NCI-H187 treated with DMSO at 0.1 percent for 48 hours (cell line): ENCODE data around the gene SHPK.

Experiments
- DNase-seq: peaks from one replicate; lab custom pipeline; 2025; lab: John Stamatoyannopoulos, UW

SHPK gene

GRCh38 chr17:3626831-3627768 is 8.9 kb downstream of the SHPK start:
- DNase-seq: no peak

- DNase-seq: no peak
Measured at GRCh38 chr17:3622977-3623594, 13.0 kb downstream of the SHPK start.

DNA sequence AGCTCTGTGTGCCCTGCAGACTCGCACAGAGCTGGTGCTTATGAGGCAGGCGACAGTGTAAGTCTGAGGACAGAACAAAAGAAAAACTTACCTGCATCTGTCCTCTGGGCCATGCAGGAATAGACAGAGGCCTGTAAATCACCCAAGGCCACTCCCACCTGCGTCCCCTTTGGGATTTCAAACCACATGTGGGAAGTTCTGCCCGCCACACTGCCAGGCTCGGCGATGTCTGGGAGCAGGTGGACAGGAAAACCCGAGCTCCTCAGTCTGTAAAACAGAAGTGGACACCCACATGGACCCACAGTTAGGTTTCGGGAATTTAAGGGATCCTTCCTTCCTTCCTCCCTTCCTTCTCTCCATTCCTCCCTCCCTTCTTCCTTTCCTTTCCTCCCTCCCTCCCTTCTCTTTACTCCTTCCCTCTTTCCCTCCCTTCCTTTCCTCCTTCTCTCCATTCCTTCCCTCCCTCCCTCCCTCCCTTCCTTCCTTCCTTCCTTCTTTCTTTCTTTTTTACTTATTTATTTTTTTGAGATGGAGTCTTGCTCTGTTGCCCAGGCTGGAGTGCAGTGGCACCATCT is 14.8 kb downstream of the SHPK start:
- DNase-seq: no peak

DNA sequence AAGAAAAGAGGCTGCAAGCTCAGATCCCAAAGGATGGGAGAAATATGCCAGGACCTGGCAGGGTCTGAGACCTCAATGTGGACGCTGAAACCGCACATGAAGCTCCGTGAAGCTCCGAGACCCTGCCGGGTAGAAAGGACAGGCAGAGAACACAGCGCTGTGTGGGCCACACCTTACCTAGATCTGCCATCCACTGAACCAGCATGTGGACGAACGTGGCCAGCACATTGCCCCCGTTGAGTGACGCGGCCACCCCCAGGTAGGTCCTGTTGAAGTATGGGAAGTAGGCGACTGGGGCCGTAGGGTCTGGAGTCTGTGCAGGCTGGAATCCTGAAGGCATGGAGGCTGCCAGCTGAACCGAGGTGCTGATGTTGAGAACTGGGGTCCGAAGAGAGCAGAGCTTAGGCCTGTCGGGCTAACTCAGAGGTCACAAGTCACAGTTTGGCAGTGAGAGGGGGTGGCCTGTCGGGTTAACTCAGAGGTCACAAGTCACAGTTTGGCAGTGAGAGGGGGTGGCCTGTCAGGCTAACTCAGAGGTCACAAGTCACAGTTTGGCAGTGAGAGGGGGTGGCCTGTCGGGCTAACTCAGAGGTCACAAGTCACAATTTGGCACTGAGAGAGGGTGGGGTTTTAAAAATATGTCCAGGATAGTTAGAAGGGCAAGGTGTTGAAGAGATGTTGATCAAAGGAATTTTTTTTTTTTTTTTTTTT is 20.7 kb downstream of the SHPK start:
- no peak for DNase-seq

DNA sequence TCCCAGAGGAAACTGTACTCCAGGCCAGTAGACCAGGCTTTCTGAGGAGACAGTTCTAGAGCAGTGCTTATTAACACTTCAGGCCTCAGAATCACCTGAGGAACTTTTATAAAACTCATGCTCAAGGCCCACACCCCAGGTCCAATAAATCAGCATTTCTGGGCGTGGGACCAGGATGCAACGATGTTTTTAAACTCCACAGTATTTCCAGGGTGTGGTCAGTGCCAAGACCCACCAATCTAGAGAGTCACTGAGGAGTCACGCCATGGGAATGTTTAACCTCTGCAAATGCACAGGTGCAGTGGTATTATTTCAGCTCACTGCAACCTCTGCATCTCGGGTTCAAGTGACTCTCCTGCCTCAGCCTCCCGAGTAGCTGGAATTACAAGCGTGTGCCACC is 22.9 kb downstream of the SHPK start:
- no peak for DNase-seq

DNA sequence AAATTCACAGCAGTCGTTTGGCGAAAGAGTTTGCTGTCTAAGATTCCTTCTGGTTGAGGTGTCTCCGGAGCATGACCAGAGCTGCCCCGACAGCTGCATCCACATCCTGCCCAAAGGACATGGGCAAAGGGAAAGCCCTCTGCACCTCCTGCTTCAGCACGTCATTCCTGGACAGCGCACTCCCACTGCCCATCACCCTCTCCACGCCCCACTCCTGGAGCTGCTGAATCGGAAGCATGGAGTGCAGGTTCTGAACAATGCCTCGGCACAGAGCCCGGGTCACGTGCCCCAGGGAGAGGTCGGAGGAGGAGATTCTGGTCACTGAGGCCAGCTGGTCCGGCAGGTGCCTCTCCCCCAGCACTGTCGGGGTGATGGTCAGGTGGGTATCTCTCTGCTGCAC is 25.5 kb downstream of the SHPK start:
- DNase-seq: no peak

DNA sequence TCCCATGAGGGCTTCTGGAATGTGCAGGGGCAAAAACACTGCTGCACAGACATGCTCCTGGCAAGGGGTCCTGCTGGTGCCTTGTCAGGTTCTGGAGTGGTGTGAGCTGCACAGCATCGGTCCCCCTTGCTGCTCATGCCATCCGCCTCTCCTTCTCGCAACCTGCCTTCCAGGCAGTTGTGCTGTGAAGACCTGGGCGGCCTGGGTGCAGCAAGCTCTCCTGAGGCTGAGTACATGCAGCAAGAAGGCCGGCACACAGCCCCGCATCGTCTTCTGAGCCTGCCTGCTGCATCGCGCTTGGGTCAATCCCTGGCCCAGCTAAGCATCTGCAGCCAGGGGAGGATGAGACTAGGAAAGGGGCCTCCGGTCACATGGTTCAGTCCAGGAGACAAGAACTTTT is 26.4 kb downstream of the SHPK start:
- no peak for DNase-seq

- DNase-seq: no peak
Measured at GRCh38 chr17:3603870-3604259, 32.2 kb downstream of the SHPK start.

GRCh38 chr17:3603119-3603869 is 32.8 kb downstream of the SHPK start:
- DNase-seq: no peak

DNA sequence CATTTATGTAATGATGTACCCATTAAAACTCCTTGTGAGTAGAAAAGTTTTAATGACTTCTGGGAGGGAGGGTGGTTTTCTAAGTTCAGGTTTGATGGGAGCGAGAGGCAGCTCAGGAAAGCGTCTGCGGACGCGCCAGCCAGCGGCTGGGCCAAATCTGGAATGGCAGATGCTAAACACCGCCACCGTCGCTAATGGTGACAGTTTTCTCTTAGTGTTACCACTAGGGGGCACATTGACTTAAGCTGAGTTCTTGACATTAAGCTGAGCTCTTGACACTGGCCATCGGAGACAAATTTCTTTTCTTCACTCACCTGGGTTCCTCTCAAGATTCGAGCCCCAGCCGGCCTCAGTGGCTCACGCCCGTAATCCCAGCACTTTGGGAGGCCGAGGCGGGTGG is 33.6 kb downstream of the SHPK start:
- peak; percentile 34 for DNase-seq

DNA sequence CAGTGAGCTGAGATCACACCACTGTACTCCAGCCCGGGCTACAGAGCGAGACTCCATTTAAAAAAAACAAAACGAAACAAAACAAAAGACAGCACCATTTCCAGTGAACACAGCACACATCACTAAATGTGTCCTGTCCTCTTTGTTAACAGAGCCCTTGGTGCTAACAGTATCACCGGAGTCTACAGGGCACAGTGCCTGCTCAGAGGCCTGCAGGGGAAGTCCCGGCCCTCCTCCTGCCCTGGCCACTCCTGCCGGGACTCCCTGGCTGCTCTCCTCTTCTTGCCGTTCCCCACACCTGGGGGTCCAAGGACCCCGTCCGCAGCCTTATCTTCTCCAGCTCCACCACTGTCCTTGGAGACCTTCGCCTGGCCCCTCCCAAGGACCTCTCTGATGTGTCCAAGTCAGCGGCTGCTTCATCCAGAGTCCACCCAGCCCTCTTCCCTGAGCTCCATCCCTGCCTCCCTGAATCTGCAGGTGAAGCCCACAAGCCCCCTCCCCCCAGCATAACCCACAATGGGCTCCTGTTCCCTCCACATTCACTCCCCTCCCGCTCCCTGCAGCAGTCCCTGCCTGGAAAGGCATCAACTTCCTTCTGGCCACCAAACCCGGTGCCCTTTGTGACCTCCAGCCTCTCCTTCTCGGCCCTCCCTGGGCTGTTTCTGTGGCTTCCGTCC is 35.4 kb downstream of the SHPK start:
- DNase-seq: no peak

GRCh38 chr17:3598078-3598477 is 38.0 kb downstream of the SHPK start:
- no peak for DNase-seq

DNA sequence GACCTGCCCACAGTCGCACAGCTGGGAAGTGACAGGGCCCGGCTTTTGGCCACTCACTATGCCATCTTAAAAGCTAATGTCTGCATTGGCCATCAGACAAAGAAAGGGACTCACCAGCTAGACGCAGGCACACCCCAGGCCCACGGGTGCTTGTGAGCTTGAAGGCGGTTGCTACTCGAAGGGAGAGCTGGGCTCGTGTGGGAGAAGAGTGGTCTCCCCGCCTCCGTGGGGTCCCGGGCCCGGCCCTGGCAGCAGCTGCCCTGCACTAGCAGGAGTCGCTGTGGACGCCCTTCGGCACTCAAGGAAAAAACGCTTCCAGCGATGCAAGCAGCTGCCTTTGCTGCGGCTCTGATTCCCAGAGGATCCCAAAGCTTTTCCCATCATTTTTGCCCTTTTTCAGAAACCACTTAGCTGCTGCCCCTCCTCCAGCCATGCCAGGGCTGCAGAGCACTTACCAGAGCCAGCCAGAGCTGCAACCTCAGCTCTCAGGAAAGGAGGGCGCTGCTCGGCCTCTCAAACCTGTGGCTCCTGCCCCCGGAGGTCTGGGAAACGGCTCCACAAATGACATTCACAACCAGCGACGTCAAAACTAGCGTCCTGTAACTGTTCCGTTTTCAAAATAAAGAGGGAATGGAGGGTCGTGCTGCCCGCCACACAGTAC is 39.1 kb downstream of the SHPK start:
- no peak for DNase-seq

DNA sequence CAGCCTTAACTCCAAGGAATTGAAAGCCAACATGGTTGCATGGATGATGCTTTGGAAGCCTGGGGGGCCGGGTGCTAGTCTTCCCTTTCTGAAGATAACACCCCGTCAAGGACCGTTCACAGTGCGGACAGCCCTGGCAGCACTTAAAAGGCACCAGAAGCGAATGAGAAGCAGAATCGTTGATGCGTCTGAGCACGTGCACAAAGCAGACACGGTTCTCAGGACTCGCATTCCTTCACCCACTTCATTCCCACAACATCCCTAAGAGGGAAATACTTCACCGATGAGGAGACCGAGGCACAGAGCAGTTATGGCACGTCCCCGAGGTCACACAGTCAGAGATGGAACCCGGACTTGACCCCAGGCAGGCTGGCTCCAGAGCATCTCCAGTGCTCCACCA is 41.1 kb downstream of the SHPK start:
- DNase-seq: no peak

DNA sequence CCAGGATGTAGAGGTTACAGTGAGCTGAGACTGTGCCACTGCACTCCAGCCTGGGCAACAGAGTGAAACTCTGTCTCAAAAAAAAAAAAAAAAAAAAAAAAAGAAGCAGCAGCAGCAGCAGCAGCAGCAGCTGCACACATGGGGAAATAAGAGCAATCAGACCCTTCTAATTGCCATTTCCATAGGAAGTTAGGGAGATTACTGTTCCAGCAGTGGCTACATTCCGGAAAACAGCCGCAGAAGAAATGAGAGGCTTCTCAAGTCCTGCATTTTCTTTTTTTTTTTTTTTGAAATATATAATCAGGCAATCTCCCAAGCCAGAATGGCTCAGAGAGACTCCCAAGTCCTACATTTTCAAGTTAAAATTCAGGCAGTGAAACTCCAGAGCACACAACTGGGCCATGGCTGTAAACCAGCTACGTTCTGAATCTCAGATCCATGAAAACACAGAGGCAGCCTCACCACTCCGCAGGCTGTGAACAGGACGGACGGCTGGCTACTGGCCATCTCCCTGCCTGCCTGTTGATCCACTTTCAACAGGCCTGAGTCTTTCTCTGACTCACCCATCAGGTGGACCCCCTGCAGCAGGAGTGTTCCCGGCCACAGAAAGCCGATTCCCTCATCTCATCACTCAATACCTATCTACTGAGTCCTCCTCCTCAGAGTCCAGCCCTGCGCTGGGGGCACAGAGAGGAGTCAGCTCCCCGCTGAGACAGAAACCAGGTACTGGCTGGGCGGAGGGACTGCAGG is 41.8 kb downstream of the SHPK start:
- no peak for DNase-seq

DNA sequence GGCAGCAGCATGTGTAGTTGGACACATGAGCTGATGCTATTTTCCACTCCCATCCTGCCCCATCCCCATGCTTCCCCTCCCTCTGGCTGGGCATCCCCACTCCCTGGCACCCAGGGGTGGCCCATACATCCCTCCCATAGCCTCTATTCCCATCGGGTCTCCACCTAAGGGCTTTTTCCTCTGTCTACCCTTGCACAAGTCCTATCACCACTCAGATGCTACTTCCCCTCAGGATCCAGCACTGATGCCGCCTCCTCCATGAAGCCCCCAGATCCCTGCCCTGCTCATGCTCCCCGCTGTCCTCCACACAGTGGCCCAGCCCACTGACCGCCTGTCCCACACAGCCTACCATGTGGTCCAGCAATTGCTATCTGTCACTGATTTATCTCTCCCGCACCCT is 42.7 kb downstream of the SHPK start:
- DNase-seq: no peak

DNA sequence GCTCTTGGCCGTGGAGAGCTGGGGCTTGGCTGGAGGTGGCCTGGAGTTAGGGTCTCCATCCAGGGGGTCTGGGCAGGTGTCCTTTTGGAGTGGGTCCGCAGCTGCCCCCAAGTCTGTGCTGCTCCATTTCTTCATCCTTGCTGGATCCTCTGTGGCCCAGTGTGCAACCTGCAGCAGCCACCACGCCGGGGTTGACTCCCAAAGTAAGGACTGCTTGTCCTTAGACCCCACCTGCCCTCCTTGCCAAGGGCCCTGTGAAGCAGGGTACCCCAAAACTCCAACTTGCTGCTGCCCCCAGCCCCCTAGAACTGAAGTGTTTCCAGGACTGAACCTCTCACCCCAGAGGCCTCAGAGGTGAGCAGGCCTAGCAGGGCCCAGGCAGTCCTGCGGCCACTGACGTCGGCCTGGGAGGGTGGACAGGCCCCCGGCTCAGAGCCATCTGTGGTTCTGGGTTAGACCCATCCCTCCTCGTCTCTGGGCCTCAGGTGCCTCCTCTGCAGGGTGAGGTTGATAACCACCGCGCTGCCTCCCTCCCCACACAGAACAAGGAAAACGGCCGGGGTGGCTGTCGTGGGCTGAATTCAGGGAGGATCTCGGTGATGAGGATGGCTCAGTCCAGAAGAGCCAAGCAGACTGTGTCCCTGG is 43.7 kb downstream of the SHPK start:
- no peak for DNase-seq

DNA sequence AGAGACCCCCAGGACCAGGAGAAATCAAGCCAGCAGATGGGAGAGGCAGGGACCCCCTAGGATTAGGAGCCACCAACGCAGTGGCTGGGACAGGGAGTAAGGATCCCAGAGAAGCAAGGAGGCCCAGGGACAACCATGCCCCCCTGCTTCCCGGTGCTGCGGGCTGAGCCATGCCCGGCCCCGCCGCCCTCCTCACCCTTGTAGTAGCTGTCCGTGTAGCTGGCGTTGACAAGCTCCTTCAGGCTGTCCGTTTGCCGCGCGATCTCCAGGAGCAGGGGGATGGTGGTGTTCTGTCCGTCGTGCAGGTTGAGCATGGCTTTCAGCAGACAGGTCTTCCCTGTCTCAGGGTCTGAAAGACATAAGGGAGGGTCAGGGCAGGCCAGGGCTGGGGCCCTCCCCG is 45.3 kb downstream of the SHPK start:
- DNase-seq: no peak

DNA sequence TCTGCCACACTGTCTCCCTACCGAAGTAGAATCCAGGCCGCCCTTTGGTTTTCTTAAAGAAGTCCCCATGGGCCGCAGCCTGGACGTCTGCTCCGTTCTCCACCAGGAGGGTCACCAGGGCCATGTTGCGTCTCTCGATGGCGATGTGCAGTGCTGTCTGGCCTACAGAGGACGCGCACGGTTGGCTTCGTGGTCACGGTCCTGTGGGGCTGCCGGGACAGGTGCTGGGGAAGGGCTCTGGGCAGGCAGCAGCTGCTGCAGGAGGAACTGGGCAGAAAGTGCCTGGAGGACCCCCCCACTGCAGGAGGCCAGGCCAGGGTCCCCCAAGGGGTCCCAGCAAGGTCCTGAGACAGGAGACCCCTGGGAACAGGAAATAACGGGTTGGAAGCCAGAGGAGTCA is 45.8 kb downstream of the SHPK start:
- no peak for DNase-seq

DNA sequence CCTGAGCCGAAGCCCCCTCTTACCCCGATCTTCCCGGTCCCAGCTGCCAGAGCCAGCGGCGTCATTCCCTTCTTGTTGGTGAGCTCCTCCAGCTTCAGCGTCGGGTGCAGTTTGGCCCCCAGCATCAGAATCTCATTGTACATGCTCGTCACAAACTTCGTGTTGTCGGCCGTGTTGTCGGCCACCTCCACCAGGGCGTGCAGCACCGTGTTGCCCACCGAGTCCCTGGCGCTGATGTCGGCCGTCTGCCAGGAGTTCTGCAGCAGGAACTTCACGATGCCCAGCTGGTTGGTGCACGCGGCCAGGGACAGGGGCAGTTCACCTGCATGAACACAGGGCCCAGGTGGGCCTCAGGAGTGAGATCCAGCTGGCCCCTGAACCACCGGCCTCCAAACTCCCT is 46.3 kb downstream of the SHPK start:
- no peak for DNase-seq
